H1 (cell line): ENCODE data around the gene SPAAR. TPM values are rescaled to one million over a fixed set of nuclear protein-coding genes. Genes with fewer than 3 reads are reported as not detected.
"Not testable (repeated sequence)": the region's sequence is repeated elsewhere in the genome, so short reads cannot be mapped to it uniquely, and the experiment has no call there.

Experiments used
- CTCF ChIA-PET: fragments of 300-600 bp; sonication (Branson Sonifier 250); formaldehyde crosslinking; loops from one replicate; lab custom pipeline; 2021; ENCODE audit not compliant: partially characterized antibody; lab: Charles Lee
- POLR2A ChIA-PET: fragments of 300-600 bp; sonication (Branson Sonifier 250); formaldehyde crosslinking; loops from one replicate; lab custom pipeline; 2021; ENCODE audit warnings: inconsistent platforms; ENCODE audit not compliant: partially characterized antibody; lab: Charles Lee
- DNase-seq, 2 experiments: peaks; one replicate each; pipeline versions ENCODE4 v3.0.0 to v3.0.0-alpha.2; 2010 to 2022; ENCODE audit warnings: low spot score in 2 of 2, low read depth in 1 of 2, mixed read lengths in 1 of 2
- FAIRE-seq: peaks from 2 replicates; lab custom pipeline; 2011; peaks lifted over from hg19 to GRCh38; lab: Jason Lieb, UNC
- H2AFZ ChIP-seq: 2 replicates; pipeline ENCODE4 v1.8.1; 2012; ENCODE audit warnings: low read length, inconsistent platforms
- H2AK5ac ChIP-seq: 2 replicates; pipeline ENCODE4 v1.6.1; 2013; ENCODE audit warnings: low read depth, low read length
- H2BK120ac ChIP-seq: replicated peaks from 2 replicates; pipeline ENCODE3; 2013; ENCODE audit warnings: low read depth, low read length, inconsistent platforms
- H2BK12ac ChIP-seq: 2 replicates; pipeline ENCODE4 v1.6.1; 2013; ENCODE audit warnings: low read depth, low read length
- H2BK15ac ChIP-seq: 2 replicates; pipeline ENCODE4 v1.6.1; 2013; ENCODE audit warnings: low read length
- H2BK20ac ChIP-seq: 2 replicates; pipeline ENCODE4 v1.6.1; 2013; ENCODE audit warnings: low read length
- H2BK5ac ChIP-seq: 2 replicates; pipeline ENCODE4 v1.6.1; 2013; ENCODE audit warnings: low read depth, low read length
- H3K14ac ChIP-seq: 2 replicates; pipeline ENCODE4 v1.6.1; 2013; ENCODE audit warnings: inconsistent platforms; ENCODE audit not compliant: insufficient read length
- H3K18ac ChIP-seq: 2 replicates; pipeline ENCODE4 v1.6.1; 2013; ENCODE audit warnings: low read length; ENCODE audit errors: extremely low read depth
- H3K23ac ChIP-seq: 2 replicates; pipeline ENCODE4 v1.6.1; 2013; ENCODE audit warnings: inconsistent platforms; ENCODE audit not compliant: insufficient read length
- H3K23me2 ChIP-seq: 2 replicates; pipeline ENCODE4 v1.6.1; 2013; ENCODE audit warnings: low read depth, low read length
- H3K27ac ChIP-seq: 2 replicates; pipeline ENCODE4 v1.6.1; 2011; ENCODE audit warnings: low read depth, low read length, inconsistent platforms
- H3K27me3 ChIP-seq, 4 experiments: replicated peaks in 1 of 4; 1 replicate in 1 of 4; 2 replicates in 3 of 4; pipeline versions ENCODE4 v1.6.1 to v1.8.1; 2011 to 2013; ENCODE audit warnings: low read length in 3 of 4, mild to moderate bottlenecking in 3 of 4, inconsistent platforms in 2 of 4, mixed read lengths in 2 of 4, moderate library complexity in 1 of 4; ENCODE audit not compliant: control insufficient read depth in 3 of 4, insufficient read depth in 3 of 4; ENCODE audit errors: extremely low read depth in 1 of 4
- H3K36me3 ChIP-seq, 4 experiments: 2 replicates each; pipeline versions ENCODE4 v1.6.1 to v1.8.1; 2011 to 2013; ENCODE audit warnings: mild to moderate bottlenecking in 4 of 4, low read length in 3 of 4, moderate library complexity in 2 of 4, control low read depth in 1 of 4, inconsistent platforms in 1 of 4; ENCODE audit not compliant: insufficient read depth in 4 of 4, control insufficient read depth in 2 of 4
- H3K4ac ChIP-seq: replicated peaks from 2 replicates; pipeline ENCODE3; 2013; ENCODE audit warnings: low read length, low read depth, mixed read lengths, inconsistent platforms; ENCODE audit not compliant: insufficient read length
- H3K4me1 ChIP-seq, 4 experiments: replicated peaks in 1 of 4; 1 replicate in 1 of 4; 2 replicates in 3 of 4; pipeline versions ENCODE4 v1.6.1 to v1.8.1; 2011 to 2013; ENCODE audit warnings: low read length in 3 of 4, inconsistent platforms in 2 of 4, mixed read lengths in 1 of 4; ENCODE audit not compliant: insufficient read depth in 4 of 4, control insufficient read depth in 3 of 4
- H3K4me2 ChIP-seq, 2 experiments: 2 replicates each; pipeline versions ENCODE4 v1.6.1 to v1.8.1; 2011 to 2013; ENCODE audit warnings: low read depth in 2 of 2, low read length in 2 of 2, control low read depth in 1 of 2, inconsistent platforms in 1 of 2, mild to moderate bottlenecking in 1 of 2; ENCODE audit not compliant: insufficient read depth in 1 of 2
- H3K4me3 ChIP-seq, 4 experiments: fragments of 200-600, 300-600 bp in 1 of 4; sonication (generic), shearing (Covaris generic), sonication (Bioruptor Twin) in 1 of 4; 2 replicates each; pipeline versions ENCODE4 v1.5.1 to v1.8.1; 2011 to 2016; ENCODE audit warnings: low read length in 4 of 4, low read depth in 3 of 4, control low read depth in 2 of 4, inconsistent platforms in 2 of 4, mild to moderate bottlenecking in 2 of 4, mixed read lengths in 1 of 4, moderate library complexity in 1 of 4; ENCODE audit not compliant: insufficient read depth in 2 of 4; ENCODE audit errors: extremely low read depth in 1 of 4
- H3K56ac ChIP-seq: replicated peaks from 2 replicates; pipeline ENCODE3; 2013; ENCODE audit warnings: low read depth, mild to moderate bottlenecking, mixed read lengths, low read length, inconsistent platforms; ENCODE audit not compliant: insufficient read length
- H3K79me1 ChIP-seq: 2 replicates; pipeline ENCODE4 v1.6.1; 2013; ENCODE audit warnings: low read depth, low read length, control low read depth
- H3K79me2 ChIP-seq, 2 experiments: 2 replicates each; pipeline versions ENCODE4 v1.6.1 to v1.8.1; 2012 to 2013; ENCODE audit warnings: low read length in 2 of 2, mild to moderate bottlenecking in 2 of 2, inconsistent platforms in 1 of 2; ENCODE audit not compliant: insufficient read depth in 2 of 2, control insufficient read depth in 1 of 2
- H3K9ac ChIP-seq, 4 experiments: replicated peaks in 1 of 4; 1 replicate in 1 of 4; 2 replicates in 3 of 4; pipeline versions ENCODE4 v1.6.1 to v1.8.1; 2011 to 2013; ENCODE audit warnings: low read depth in 3 of 4, low read length in 3 of 4, control low read depth in 2 of 4, mild to moderate bottlenecking in 2 of 4, moderate library complexity in 2 of 4, inconsistent platforms in 1 of 4; ENCODE audit errors: extremely low read depth in 1 of 4
- H3K9me3 ChIP-seq, 2 experiments: 2 replicates each; pipeline versions ENCODE4 v1.6.1 to v1.8.1; 2012 to 2013; ENCODE audit warnings: mild to moderate bottlenecking in 2 of 2, moderate library complexity in 2 of 2, control low read depth in 1 of 2, inconsistent platforms in 1 of 2, low read depth in 1 of 2, low read length in 1 of 2, mixed read lengths in 1 of 2; ENCODE audit not compliant: insufficient read depth in 2 of 2
- H4K20me1 ChIP-seq, 2 experiments: replicated peaks in 1 of 2; 2 replicates each; pipeline versions ENCODE3 to v1.8.1; 2011 to 2013; ENCODE audit warnings: inconsistent platforms in 2 of 2, low read length in 2 of 2, mild to moderate bottlenecking in 1 of 2; ENCODE audit not compliant: insufficient read depth in 2 of 2, control insufficient read depth in 1 of 2
- H4K5ac ChIP-seq: 2 replicates; pipeline ENCODE4 v1.6.1; 2013; ENCODE audit warnings: low read length, low read depth, mixed read lengths, inconsistent platforms; ENCODE audit not compliant: insufficient read length
- H4K8ac ChIP-seq: 2 replicates; pipeline ENCODE4 v1.8.0; 2013; ENCODE audit warnings: mild to moderate bottlenecking, moderate library complexity, low read length, inconsistent platforms; ENCODE audit not compliant: insufficient read depth; ENCODE audit errors: extremely low read depth
- H4K91ac ChIP-seq: replicated peaks from 2 replicates; pipeline ENCODE3; 2013; ENCODE audit warnings: low read length, mixed read lengths, inconsistent platforms; ENCODE audit not compliant: insufficient read length
- WGBS, 2 experiments: shearing (Covaris generic) in 1 of 2; methylation state at CpG; one replicate each; pipeline versions ENCODE4 v1.1.6 to v1.1.7; 2013 to 2015; ENCODE audit warnings: low lambda C conversion rate in 2 of 2, mixed read lengths in 2 of 2, inconsistent platforms in 1 of 2, low coverage in 1 of 2, missing lambda C conversion rate in 1 of 2; ENCODE audit not compliant: insufficient replicate concordance in 2 of 2, insufficient coverage in 1 of 2, insufficient read length in 1 of 2; ENCODE audit errors: extremely low coverage in 1 of 2, missing lambda C conversion rate in 1 of 2; 5-methylcytosine and 5-hydroxymethylcytosine counted together
- polyA plus RNA-seq, 7 experiments: library from polyadenylated mRNA; depleted of rRNA in 3 of 7; stranded (reverse) in 5 of 7; unstranded in 2 of 7; fragments of >200 nt in 5 of 7; fragments of 200-250 nt in 2 of 7; gene quantifications; 1 replicate in 5 of 7; 2 replicates in 1 of 7; 4 replicates in 1 of 7; pipeline versions ENCODE4 v1.2.1 to v1.2.3, GENCODE V29; 2011 to 2013; ENCODE audit warnings: missing spikeins in 2 of 7, mixed read lengths in 2 of 7
- total RNA-seq: library from RNA; stranded (reverse); fragmentation: NEBNext Ultra II Directional; extraction: Animal tissue kit (Norgen Biotek cat#: 25700); gene quantifications from 2 replicates; pipeline ENCODE4 v1.2.1, GENCODE V29; 2021

Gene SPAAR
- total and polyA plus RNA-seq, 2 of the 8 experiments (the other 6 are each of a cell fraction or from before 2014, with no cell fraction given): 0.27 TPM; not detected in 1

- H2BK20ac ChIP-seq, H3K27ac ChIP-seq, H3K23me2 ChIP-seq, H3K4me2 ChIP-seq, H4K8ac ChIP-seq, H3K4ac ChIP-seq, H4K20me1 ChIP-seq, H4K91ac ChIP-seq, H3K18ac ChIP-seq, H3K23ac ChIP-seq, H3K27me3 ChIP-seq, H2AK5ac ChIP-seq, H3K14ac ChIP-seq, H3K79me2 ChIP-seq, H3K36me3 ChIP-seq, H2AFZ ChIP-seq, H2BK12ac ChIP-seq, H2BK5ac ChIP-seq, H3K4me3 ChIP-seq, FAIRE-seq, H4K5ac ChIP-seq, H3K9me3 ChIP-seq, H3K9ac ChIP-seq, H3K4me1 ChIP-seq, H2BK120ac ChIP-seq, H3K56ac ChIP-seq, DNase-seq, H2BK15ac ChIP-seq, H3K79me1 ChIP-seq: not testable (repeated sequence)
- POLR2A ChIA-PET: interaction anchor here (0.7 kb wide), 1 partner anchor 11 kb away, joined by 3 read pairs; no protein-coding TSS in a partner anchor
- 86% methylated on average over 7 of the region's 7 CpGs; no CpG with 5 or more reads in 1 of the 2 experiments for WGBS, 2 experiments
- CTCF ChIA-PET: interaction anchor here (0.9 to 4.4 kb wide), 9 partner anchors 9 to 107 kb away, joined by 3 to 20 read pairs (median 5); no protein-coding TSS in a partner anchor
Observed at GRCh38 chr9:35897376-35898099, 11.8 kb upstream of the SPAAR start.
